ENCODE measurements around the gene PRKD1. TPM values are rescaled to one million over a fixed set of nuclear protein-coding genes. Genes with fewer than 3 reads are reported as not detected.

PRKD1 gene
- total RNA-seq, 1 experiment from 2014 or later = not detected

DNA sequence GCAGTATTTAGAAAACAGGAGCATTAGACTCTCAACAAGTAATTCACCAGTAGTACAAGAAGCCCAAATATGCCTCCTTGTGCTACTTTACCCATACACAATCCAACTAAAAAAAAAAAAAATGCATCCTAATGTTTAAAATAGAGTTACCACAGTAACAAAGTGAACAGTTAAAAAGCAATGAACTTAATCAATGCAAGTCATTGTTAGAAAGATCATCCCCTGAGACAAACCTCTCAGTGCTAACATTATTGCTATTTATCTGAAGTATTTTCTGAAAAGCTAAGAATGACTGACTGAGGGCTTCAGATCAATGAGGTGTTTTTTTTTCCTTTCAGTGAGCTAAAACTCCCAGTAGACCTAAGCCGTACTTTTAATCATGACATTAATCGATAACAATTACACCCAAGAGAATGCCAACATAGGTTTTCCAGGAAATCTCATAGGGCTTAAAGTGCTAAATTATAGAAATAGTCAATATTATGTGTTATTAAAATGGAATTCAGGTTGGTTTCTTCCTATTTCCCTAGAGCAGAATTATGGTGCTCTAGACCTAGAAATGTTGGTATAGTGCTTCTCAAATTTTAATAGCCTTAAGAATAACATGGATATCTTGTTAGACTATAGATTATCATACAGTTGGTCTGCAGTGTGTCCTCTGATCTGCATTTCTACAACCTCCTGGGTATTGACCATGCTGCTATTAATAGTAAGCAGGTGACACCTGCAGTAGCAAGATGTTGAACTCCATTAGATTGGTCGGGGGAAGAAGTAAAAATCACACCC lies 123.0 kb downstream of the PRKD1 start:
- no peaks in the 10 kb centered on the region for H3K9me2 ChIP-seq (ENCODE audit: insufficient read depth)
- H4K20me1 ChIP-seq (ENCODE audit: insufficient read depth) = no peaks in the 10 kb centered on the region
- no peak overlapping the region for H3K9ac ChIP-seq (ENCODE audit: low read length)
- no peak overlapping the region for H3K27ac ChIP-seq (ENCODE audit: low read depth, low read length)
- RAD21 ChIA-PET (ENCODE audit: low non-redundant PET in 1 of 2, low total read pairs in 2 of 2, uncharacterized antibody in 2 of 2, unreplicated experiment in 2 of 2) = no interaction called here
- CTCF ChIA-PET = no interaction called here
- no peak overlapping the region for H2AFZ ChIP-seq (ENCODE audit: low read depth, low read length, poor library complexity, severe bottlenecking)
- H3K36me3 ChIP-seq (ENCODE audit: control insufficient read depth in 1 of 2, insufficient read depth in 2 of 2, low read length in 2 of 2) = no peaks in the 10 kb centered on the region
- no peaks in the 10 kb centered on the region for H3K4me1 ChIP-seq (ENCODE audit: control insufficient read depth in 1 of 2, insufficient read depth in 2 of 2, low read length in 2 of 2)
- intact Hi-C loops (cut with micrococcal nuclease) = no loop called here
- H3K27me3 ChIP-seq (ENCODE audit: insufficient read depth, low read length) = no peaks in the 10 kb centered on the region
- ATAC-seq (no peak), DNase-seq (ENCODE audit: low read depth, low spot score) (no peak)
- POLR2A ChIA-PET = no interaction called here
- H3K4me3 ChIP-seq (replicated peaks in 1 of 2; ENCODE audit: low read depth in 1 of 2, low read length in 2 of 2) = no peak overlapping the region
- H3K9me3 ChIP-seq (ENCODE audit: control insufficient read depth in 1 of 2, insufficient read depth in 1 of 2, low read depth in 1 of 2, low read length in 2 of 2) = peaks cover 17 to 30% of the 10 kb centered on the region in 2 experiments
- no peaks in the 10 kb centered on the region for H3K79me2 ChIP-seq (ENCODE audit: insufficient read depth, low read length)
- TF ChIP-seq, protein P1, sequence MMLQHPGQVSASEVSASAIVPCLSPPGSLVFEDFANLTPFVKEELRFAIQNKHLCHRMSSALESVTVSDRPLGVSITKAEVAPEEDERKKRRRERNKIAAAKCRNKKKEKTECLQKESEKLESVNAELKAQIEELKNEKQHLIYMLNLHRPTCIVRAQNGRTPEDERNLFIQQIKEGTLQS (IDR thresholded peaks at IDR 0.05) = no peak
- no peak for TF ChIP-seq POLR2A (IDR thresholded peaks at IDR 0.05; ENCODE audit: borderline replicate concordance, extremely low read depth, insufficient read depth, insufficient read length)
- TF ChIP-seq CBX3 (IDR thresholded peaks at IDR 0.05; ENCODE audit: low read depth) = no peak
- TF ChIP-seq ZFX (IDR thresholded peaks at IDR 0.05) = no peak
- TF ChIP-seq RAD21 (IDR thresholded peaks at IDR 0.05; ENCODE audit: low read depth) = no peak
- no peak for TF ChIP-seq EGR1 (IDR thresholded peaks at IDR 0.05; ENCODE audit: low read depth)
- no peak for TF ChIP-seq JUND (IDR thresholded peaks at IDR 0.05)
- TF ChIP-seq POLR2AphosphoS5 (IDR thresholded peaks at IDR 0.05; ENCODE audit: low read depth, low read length) = no peak
- no peak for TF ChIP-seq EZH2phosphoT487 (IDR thresholded peaks at IDR 0.05; ENCODE audit: borderline replicate concordance)
- no peak for TF ChIP-seq SP1 (IDR thresholded peaks at IDR 0.05; ENCODE audit: low read depth)
- no peak for TF ChIP-seq MAX (IDR thresholded peaks at IDR 0.05)
- TF ChIP-seq TCF7L2 (IDR thresholded peaks at IDR 0.05; ENCODE audit: borderline replicate concordance, extremely low read depth, insufficient read depth, insufficient read length) = no peak
- no peak for TF ChIP-seq SIN3A (IDR thresholded peaks at IDR 0.05; ENCODE audit: low read depth)
- no peak overlapping the region for H3K4me2 ChIP-seq (ENCODE audit: low read length)
- no TSS peak for BruUV-seq (replicated peaks)

Measured in HCT116 (cell line).